Suprapubic skin (tissue), 3 donors: ENCODE data around the gene HYI.

Experiments used
- CTCF ChIP-seq, 2 donors: fragments of 200-600 bp in 1 of 2; fragments of 450-650 bp in 1 of 2; sonication (generic) in 1 of 2; IDR thresholded peaks; one replicate each; pipeline ENCODE4 v1.5.1; 2016 to 2019; ENCODE audit warnings: antibody characterized with exemption in 2 of 2, mild to moderate bottlenecking in 1 of 2, moderate library complexity in 1 of 2
- POLR2AphosphoS5 ChIP-seq, 3 donors: sonication (generic); formaldehyde crosslinking; IDR thresholded peaks; one replicate each; pipeline ENCODE4 v1.6.1; 2017; ENCODE audit warnings: antibody characterized with exemption in 3 of 3

GRCh38 chr1:43477716-43478115 is 24.0 kb upstream of the HYI start:
- no peak for TF ChIP-seq CTCF (IDR thresholded peaks at IDR 0.05)
- TF ChIP-seq POLR2AphosphoS5 (IDR thresholded peaks at IDR 0.05): no peak
